ENCODE measurements around the gene ENAH.

Gene ENAH

GRCh38 chr1:225476538-225476988 is 176.4 kb downstream of the ENAH start:
- no peak overlapping the region for H3K4me2 ChIP-seq (ENCODE audit: low read length)
- peaks cover 14% of the 10 kb centered on the region for H3K27me3 ChIP-seq (ENCODE audit: control insufficient read depth, low read length)
- no peaks in the 10 kb centered on the region for H4K20me1 ChIP-seq (ENCODE audit: control insufficient read depth, insufficient read depth, low read depth, low read length)
- TF ChIP-seq EZH2phosphoT487 (IDR thresholded peaks at IDR 0.05; ENCODE audit: borderline replicate concordance, low read length) (no peak), CTCF (IDR thresholded peaks at IDR 0.05; ENCODE audit: low read depth, low read length, poor library complexity, severe bottlenecking) (no peak)
- H3K36me3 ChIP-seq (ENCODE audit: control insufficient read depth, low read length), result no peaks in the 10 kb centered on the region
- no peak overlapping the region for H3K27ac ChIP-seq (ENCODE audit: low read depth, low read length)
- no peaks in the 10 kb centered on the region for H3F3A ChIP-seq (ENCODE audit: control insufficient read depth, insufficient read depth)
- no peaks in the 10 kb centered on the region for H3K79me2 ChIP-seq (ENCODE audit: control insufficient read depth, low read length)
- H3K4me3 ChIP-seq (ENCODE audit: low read length), result no peak overlapping the region
- H3K9me2 ChIP-seq (replicated peaks; ENCODE audit: control insufficient read depth, low read length), result no peaks in the 10 kb centered on the region
- H3K9me3 ChIP-seq (ENCODE audit: control insufficient read depth, insufficient read depth, low read length), result no peaks in the 10 kb centered on the region
- H3K4me1 ChIP-seq (ENCODE audit: control insufficient read depth, low read length), result peaks cover 43% of the 10 kb centered on the region

- H3K4me3 ChIP-seq (ENCODE audit: low read length), result no peak overlapping the region
- H3F3A ChIP-seq (ENCODE audit: control insufficient read depth, insufficient read depth), result no peaks in the 10 kb centered on the region
- H3K36me3 ChIP-seq (ENCODE audit: control insufficient read depth, low read length), result no peaks in the 10 kb centered on the region
- peaks cover 10% of the 10 kb centered on the region; the same call in 1 of the 2 replicates for H3K27me3 ChIP-seq (ENCODE audit: control insufficient read depth, low read length)
- no peaks in the 10 kb centered on the region for H3K79me2 ChIP-seq (ENCODE audit: control insufficient read depth, low read length)
- H4K20me1 ChIP-seq (ENCODE audit: control insufficient read depth, insufficient read depth, low read depth, low read length), result no peaks in the 10 kb centered on the region
- H3K27ac ChIP-seq (ENCODE audit: low read depth, low read length), result no peak overlapping the region
- H3K9me2 ChIP-seq (replicated peaks; ENCODE audit: control insufficient read depth, low read length), result no peaks in the 10 kb centered on the region
- TF ChIP-seq EZH2phosphoT487 (IDR thresholded peaks at IDR 0.05; ENCODE audit: borderline replicate concordance, low read length) (no peak), CTCF (IDR thresholded peaks at IDR 0.05; ENCODE audit: low read depth, low read length, poor library complexity, severe bottlenecking) (no peak)
- peaks cover 39% of the 10 kb centered on the region for H3K4me1 ChIP-seq (ENCODE audit: control insufficient read depth, low read length)
- H3K9me3 ChIP-seq (ENCODE audit: control insufficient read depth, insufficient read depth, low read length), result no peaks in the 10 kb centered on the region
- H3K4me2 ChIP-seq (ENCODE audit: low read length), result no peak overlapping the region
These were observed 176.8 kb downstream of the ENAH start for GRCh38 chr1:225476100-225476511.

- Histone ChIP-seq H3F3A (ENCODE audit: control insufficient read depth, insufficient read depth) (no peaks in the 10 kb centered on the region), H4K20me1 (ENCODE audit: control insufficient read depth, insufficient read depth, low read depth, low read length) (no peaks in the 10 kb centered on the region), H3K4me2 (ENCODE audit: low read length) (peak overlapping the region; percentile 51), H3K9me2 (replicated peaks; ENCODE audit: control insufficient read depth, low read length) (no peaks in the 10 kb centered on the region), H3K9me3 (ENCODE audit: control insufficient read depth, insufficient read depth, low read length) (no peaks in the 10 kb centered on the region), H3K4me1 (ENCODE audit: control insufficient read depth, low read length) (peaks cover 30% of the 10 kb centered on the region), H3K27me3 (ENCODE audit: control insufficient read depth, low read length) (peaks cover 6% of the 10 kb centered on the region; the same call in 1 of the 2 replicates), H3K27ac (ENCODE audit: low read depth, low read length) (no peak overlapping the region), H3K4me3 (ENCODE audit: low read length) (peak overlapping the region; percentile 48), H3K36me3 (ENCODE audit: control insufficient read depth, low read length) (no peaks in the 10 kb centered on the region), H3K79me2 (ENCODE audit: control insufficient read depth, low read length) (no peaks in the 10 kb centered on the region)
- TF ChIP-seq EZH2phosphoT487 (IDR thresholded peaks at IDR 0.05; ENCODE audit: borderline replicate concordance, low read length), result no peak
- peak; percentile 100 for TF ChIP-seq CTCF (IDR thresholded peaks at IDR 0.05; ENCODE audit: low read depth, low read length, poor library complexity, severe bottlenecking)
These were observed 177.7 kb downstream of the ENAH start for GRCh38 chr1:225474986-225475820.
